HG03558 (cell line): Measurements from ENCODE around the gene HSP90AB1.
"Not testable (repeated sequence)": the region's sequence is repeated elsewhere in the genome, so short reads cannot be mapped to it uniquely, and the experiment has no call there.

ENCODE experiments used
- ATAC-seq: cut with Tn5 transposase; IDR thresholded peaks from one replicate; pipeline ENCODE4 v1.9.1; 2021; ENCODE audit warnings: moderate number of reproducible peaks; ENCODE audit not compliant: unreplicated experiment; ENCODE audit errors: extremely low read depth

Gene HSP90AB1

GRCh38 chr6:44221961-44222335 lies 25.0 kb upstream of the HSP90AB1 start:
- no peak for ATAC-seq

- no peak for ATAC-seq
Measured at GRCh38 chr6:44222486-44223318, 24.2 kb upstream of the HSP90AB1 start.

- no peak for ATAC-seq
Measured at GRCh38 chr6:44223319-44224028, 23.4 kb upstream of the HSP90AB1 start, which contains the start of gene SLC29A1. SLC29A1 (plus strand) TSS chr6:44223595; CDS start chr6:44227314, 3,719 bp downstream.

- ATAC-seq = no peak
Measured at GRCh38 chr6:44224029-44224964, 22.6 kb upstream of the HSP90AB1 start.

GRCh38 chr6:44224965-44225305 lies 22.0 kb upstream of the HSP90AB1 start:
- ATAC-seq = no peak

GRCh38 chr6:44225579-44226325 lies 21.1 kb upstream of the HSP90AB1 start:
- ATAC-seq = no peak

- ATAC-seq = no peak
Measured at GRCh38 chr6:44226368-44227147, 20.3 kb upstream of the HSP90AB1 start.

- ATAC-seq = no peak
Measured at GRCh38 chr6:44227148-44227793, 19.6 kb upstream of the HSP90AB1 start.

- no peak for ATAC-seq
Measured at GRCh38 chr6:44228031-44228430, 18.9 kb upstream of the HSP90AB1 start.

- ATAC-seq = no peak
Measured at GRCh38 chr6:44228433-44228832, 18.5 kb upstream of the HSP90AB1 start.

- ATAC-seq = no peak
Measured at GRCh38 chr6:44228836-44229235, 18.1 kb upstream of the HSP90AB1 start.

- ATAC-seq = no peak
Measured at GRCh38 chr6:44229376-44230033, 17.4 kb upstream of the HSP90AB1 start.

- no peak for ATAC-seq
Measured at GRCh38 chr6:44230034-44230675, 16.7 kb upstream of the HSP90AB1 start.

GRCh38 chr6:44231426-44231825 lies 15.5 kb upstream of the HSP90AB1 start:
- ATAC-seq = not testable (repeated sequence)

GRCh38 chr6:44232676-44233566 lies 14.0 kb upstream of the HSP90AB1 start:
- no peak for ATAC-seq

- ATAC-seq = no peak
Measured at GRCh38 chr6:44233567-44234100, 13.3 kb upstream of the HSP90AB1 start.
